Neural progenitor cell (in vitro differentiated cells): ENCODE results near the gene BMPR1A. TPM values are rescaled to one million over a fixed set of nuclear protein-coding genes. Genes with fewer than 3 reads are reported as not detected.
"Not testable (repeated sequence)": the region's sequence is repeated elsewhere in the genome, so short reads cannot be mapped to it uniquely, and the experiment has no call there.

Experiments
- DNase-seq: peaks from one replicate; pipeline ENCODE4 v3.0.0-alpha.2; 2016; ENCODE audit warnings: low spot score
- H2AFZ ChIP-seq: fragments of 200-600 bp; sonication (generic); replicated peaks from 2 replicates; pipeline ENCODE4 v1.6.1; 2016; ENCODE audit warnings: antibody characterized with exemption
- H3F3A ChIP-seq: fragments of 200-600 bp; sonication (generic); 2 replicates; pipeline ENCODE4 v1.6.1; 2016; ENCODE audit warnings: antibody characterized with exemption, low read depth
- H3K27ac ChIP-seq: fragments of 200-600 bp; sonication (generic); 2 replicates; pipeline ENCODE4 v1.5.1; 2016; ENCODE audit warnings: mild to moderate bottlenecking
- H3K27me3 ChIP-seq: fragments of 200-600 bp; sonication (generic); 2 replicates; pipeline ENCODE4 v1.6.1; 2016; ENCODE audit warnings: mild to moderate bottlenecking, moderate library complexity
- H3K36me3 ChIP-seq: fragments of 200-600 bp; sonication (generic); 2 replicates; pipeline ENCODE4 v1.5.1; 2016
- H3K4me1 ChIP-seq: fragments of 200-600 bp; sonication (generic); 2 replicates; pipeline ENCODE4 v1.6.1; 2016; ENCODE audit warnings: mixed run types
- H3K4me2 ChIP-seq: fragments of 200-600 bp; sonication (generic); 2 replicates; pipeline ENCODE4 v1.6.1; 2016
- H3K4me3 ChIP-seq: fragments of 200-600 bp; sonication (generic); 2 replicates; pipeline ENCODE4 v1.5.1; 2016
- H3K79me2 ChIP-seq: fragments of 200-600 bp; sonication (generic); 2 replicates; pipeline ENCODE4 v1.6.1; 2016; ENCODE audit warnings: low read depth
- H3K9ac ChIP-seq: fragments of 200-600 bp; sonication (generic); 2 replicates; pipeline ENCODE4 v1.6.1; 2016
- H3K9me3 ChIP-seq: fragments of 200-600 bp; sonication (generic); 2 replicates; pipeline ENCODE4 v1.5.1; 2016; ENCODE audit warnings: low read depth
- H4K20me1 ChIP-seq: fragments of 200-600 bp; sonication (generic); 2 replicates; pipeline ENCODE4 v1.6.1; 2016; ENCODE audit warnings: low read depth
- H3K27ac Mint-ChIP-seq: 3 replicates; pipeline ENCODE4 v1.8.0; 2021; ENCODE audit warnings: mixed read lengths
- H3K27me3 Mint-ChIP-seq: 2 replicates; pipeline ENCODE4 v1.8.0; 2022; ENCODE audit warnings: low read depth, mild to moderate bottlenecking, inconsistent platforms, moderate library complexity, mixed read lengths; ENCODE audit not compliant: insufficient read depth
- H3K36me3 Mint-ChIP-seq: 3 replicates; pipeline ENCODE4 v1.8.0; 2021; ENCODE audit warnings: mixed read lengths
- H3K4me1 Mint-ChIP-seq: 3 replicates; pipeline ENCODE4 v1.8.0; 2021; ENCODE audit warnings: mixed read lengths
- H3K4me3 Mint-ChIP-seq: 3 replicates; pipeline ENCODE4 v1.8.0; 2021; ENCODE audit warnings: mild to moderate bottlenecking, moderate library complexity, mixed read lengths
- H3K9me3 Mint-ChIP-seq: 3 replicates; pipeline ENCODE4 v1.8.0; 2020; ENCODE audit warnings: mixed read lengths
- EZH2 ChIP-seq: fragments of 200-600 bp; sonication (generic); IDR thresholded peaks from 2 replicates; pipeline ENCODE4 v1.6.1; 2017; ENCODE audit warnings: antibody characterized with exemption, mild to moderate bottlenecking, moderate library complexity
- EZH2phosphoT487 ChIP-seq: fragments of 200-600 bp; sonication (generic); IDR thresholded peaks from 2 replicates; pipeline ENCODE4 v1.6.1; 2017; ENCODE audit warnings: antibody characterized with exemption
- total RNA-seq: library from RNA; depleted of rRNA; stranded (reverse); fragments of >200 nt; gene quantifications from 2 replicates; pipeline ENCODE4 v1.2.3, GENCODE V29; 2015; ENCODE audit warnings: low replicate concordance
- TF ChIP-seq, protein P1 (sequence below): fragments of 200-600 bp; sonication (generic); IDR thresholded peaks from 2 replicates; pipeline ENCODE4 v1.5.1; 2017; ENCODE audit warnings: antibody characterized with exemption, mild to moderate bottlenecking

The BMPR1A gene
- total RNA-seq, 1 donor from 2014 or later: 76.2 TPM

- Histone ChIP-seq H2AFZ (no peak overlapping the region), H3K4me1 (peaks cover 5% of the 10 kb centered on the region), H3K4me3 (no peak overlapping the region), H3K36me3 (no peaks in the 10 kb centered on the region), H4K20me1 (no peaks in the 10 kb centered on the region), H3K4me2 (no peak overlapping the region), H3K27ac (no peak overlapping the region), H3F3A (peaks cover 11% of the 10 kb centered on the region), H3K9ac (no peak overlapping the region), H3K27me3 (peaks cover 21% of the 10 kb centered on the region), H3K9me3 (no peaks in the 10 kb centered on the region), H3K79me2 (no peaks in the 10 kb centered on the region)
- peaks cover 18% of the 10 kb centered on the region for H3K4me1 Mint-ChIP-seq
- TF ChIP-seq EZH2: no peak
- TF ChIP-seq, protein P1, sequence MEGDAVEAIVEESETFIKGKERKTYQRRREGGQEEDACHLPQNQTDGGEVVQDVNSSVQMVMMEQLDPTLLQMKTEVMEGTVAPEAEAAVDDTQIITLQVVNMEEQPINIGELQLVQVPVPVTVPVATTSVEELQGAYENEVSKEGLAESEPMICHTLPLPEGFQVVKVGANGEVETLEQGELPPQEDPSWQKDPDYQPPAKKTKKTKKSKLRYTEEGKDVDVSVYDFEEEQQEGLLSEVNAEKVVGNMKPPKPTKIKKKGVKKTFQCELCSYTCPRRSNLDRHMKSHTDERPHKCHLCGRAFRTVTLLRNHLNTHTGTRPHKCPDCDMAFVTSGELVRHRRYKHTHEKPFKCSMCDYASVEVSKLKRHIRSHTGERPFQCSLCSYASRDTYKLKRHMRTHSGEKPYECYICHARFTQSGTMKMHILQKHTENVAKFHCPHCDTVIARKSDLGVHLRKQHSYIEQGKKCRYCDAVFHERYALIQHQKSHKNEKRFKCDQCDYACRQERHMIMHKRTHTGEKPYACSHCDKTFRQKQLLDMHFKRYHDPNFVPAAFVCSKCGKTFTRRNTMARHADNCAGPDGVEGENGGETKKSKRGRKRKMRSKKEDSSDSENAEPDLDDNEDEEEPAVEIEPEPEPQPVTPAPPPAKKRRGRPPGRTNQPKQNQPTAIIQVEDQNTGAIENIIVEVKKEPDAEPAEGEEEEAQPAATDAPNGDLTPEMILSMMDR: no peak
- TF ChIP-seq EZH2phosphoT487: no peak
- no peak overlapping the region for H3K27ac Mint-ChIP-seq
- H3K9me3 Mint-ChIP-seq: no peaks in the 10 kb centered on the region
- no peaks in the 10 kb centered on the region for H3K36me3 Mint-ChIP-seq
- peaks cover 16% of the 10 kb centered on the region for H3K27me3 Mint-ChIP-seq
- H3K4me3 Mint-ChIP-seq: no peak overlapping the region
- no peak for DNase-seq
Measured at GRCh38 chr10:86976362-86977056, 220.1 kb downstream of the BMPR1A start.

- H3F3A ChIP-seq, H3K36me3 ChIP-seq, H2AFZ ChIP-seq, H3K4me1 ChIP-seq, H3K79me2 ChIP-seq, H4K20me1 ChIP-seq, H3K9ac ChIP-seq, H3K9me3 Mint-ChIP-seq, H3K27ac ChIP-seq, H3K4me3 ChIP-seq, H3K4me3 Mint-ChIP-seq, H3K9me3 ChIP-seq, DNase-seq, H3K36me3 Mint-ChIP-seq, H3K27me3 ChIP-seq, H3K27me3 Mint-ChIP-seq: not testable (repeated sequence)
- Mint-ChIP-seq H3K4me1 (peaks cover 14% of the 10 kb centered on the region), H3K27ac (peak overlapping the region; percentile 57)
- H3K4me2 ChIP-seq: peak overlapping the region; percentile 22
Measured at GRCh38 chr10:86978457-86978856, 222.0 kb downstream of the BMPR1A start.

GRCh38 chr10:86979296-86979818 lies 222.9 kb downstream of the BMPR1A start:
- Mint-ChIP-seq H3K4me1 (peaks cover 14% of the 10 kb centered on the region), H3K27ac (no peak overlapping the region), H3K27me3 (peaks cover 4% of the 10 kb centered on the region), H3K9me3 (no peaks in the 10 kb centered on the region), H3K36me3 (no peaks in the 10 kb centered on the region), H3K4me3 (no peak overlapping the region)
- TF ChIP-seq, protein P1: no peak
- TF ChIP-seq EZH2phosphoT487 (no peak), EZH2 (no peak)
- Histone ChIP-seq H3F3A (no peaks in the 10 kb centered on the region), H3K79me2 (no peaks in the 10 kb centered on the region), H3K9ac (no peak overlapping the region), H3K27me3 (no peaks in the 10 kb centered on the region), H3K36me3 (no peaks in the 10 kb centered on the region), H3K9me3 (no peaks in the 10 kb centered on the region), H3K4me3 (no peak overlapping the region), H3K27ac (no peak overlapping the region), H3K4me1 (no peaks in the 10 kb centered on the region), H2AFZ (no peak overlapping the region), H3K4me2 (no peak overlapping the region), H4K20me1 (no peaks in the 10 kb centered on the region)
- DNase-seq: no peak

DNA sequence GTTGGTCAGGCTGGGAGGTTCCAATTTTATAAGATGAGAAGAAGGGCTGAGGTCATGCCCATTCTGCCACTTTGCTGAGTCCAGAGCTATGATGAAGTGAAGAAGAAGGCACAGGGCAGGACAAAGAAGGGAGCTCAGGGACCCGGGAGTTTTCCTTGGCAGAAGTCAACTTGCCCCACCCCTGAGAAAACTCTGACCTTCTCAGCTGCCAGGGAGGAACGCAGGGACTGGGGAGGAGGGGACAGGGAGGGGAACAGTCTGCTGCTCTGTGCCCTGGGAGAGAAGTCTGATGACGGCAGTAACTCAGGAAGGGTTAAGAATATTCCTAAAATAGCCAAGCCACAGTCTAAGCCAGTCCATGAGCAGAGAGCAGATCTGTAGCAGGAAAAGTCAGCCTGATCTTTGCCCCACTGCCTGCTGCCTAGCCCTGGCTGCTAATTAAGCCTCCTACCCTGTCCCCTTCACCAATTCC lies 223.6 kb downstream of the BMPR1A start:
- Histone ChIP-seq H3F3A (no peaks in the 10 kb centered on the region), H2AFZ (no peak overlapping the region), H3K79me2 (no peaks in the 10 kb centered on the region), H3K27ac (no peak overlapping the region), H3K4me2 (no peak overlapping the region), H3K36me3 (no peaks in the 10 kb centered on the region), H4K20me1 (no peaks in the 10 kb centered on the region), H3K9ac (no peak overlapping the region), H3K9me3 (no peaks in the 10 kb centered on the region), H3K27me3 (no peaks in the 10 kb centered on the region), H3K4me1 (no peaks in the 10 kb centered on the region), H3K4me3 (no peak overlapping the region)
- Mint-ChIP-seq H3K4me3 (no peak overlapping the region), H3K27me3 (peaks cover 4% of the 10 kb centered on the region), H3K27ac (no peak overlapping the region), H3K9me3 (no peaks in the 10 kb centered on the region), H3K36me3 (no peaks in the 10 kb centered on the region), H3K4me1 (peaks cover 14% of the 10 kb centered on the region)
- no peak for DNase-seq
- TF ChIP-seq EZH2phosphoT487: no peak
- no peak for TF ChIP-seq EZH2
- TF ChIP-seq, protein P1: no peak

DNA sequence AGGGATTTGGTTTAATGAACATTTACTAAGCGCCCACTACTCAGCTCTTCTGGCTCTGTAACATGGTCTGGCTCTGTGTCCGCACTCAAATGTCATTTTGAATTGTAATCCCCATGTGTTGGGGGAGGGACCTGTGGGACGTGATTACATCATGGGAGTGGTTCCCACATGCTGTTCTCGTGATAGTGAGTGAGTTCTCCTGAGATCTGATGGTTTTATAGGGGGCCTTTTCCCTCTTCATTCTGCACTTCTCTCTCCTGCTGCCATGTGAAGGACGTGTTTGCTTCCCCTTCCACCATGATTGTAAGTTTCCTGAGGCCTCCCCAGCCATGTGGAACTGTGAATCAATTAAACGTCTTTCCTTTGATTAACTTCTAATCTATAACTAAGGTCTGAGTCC lies 224.6 kb downstream of the BMPR1A start:
- H3K27me3 Mint-ChIP-seq, H3K36me3 Mint-ChIP-seq, H3K9me3 ChIP-seq, DNase-seq, H3K9ac ChIP-seq, H3K36me3 ChIP-seq, H3K27ac ChIP-seq, H3K27ac Mint-ChIP-seq, H2AFZ ChIP-seq, H3K27me3 ChIP-seq, H4K20me1 ChIP-seq, H3F3A ChIP-seq, H3K79me2 ChIP-seq, H3K4me3 Mint-ChIP-seq, H3K4me3 ChIP-seq, H3K4me2 ChIP-seq, H3K4me1 ChIP-seq, H3K9me3 Mint-ChIP-seq: not testable (repeated sequence)
- peaks cover 14% of the 10 kb centered on the region for H3K4me1 Mint-ChIP-seq
